Stimulated activated CD8-positive, alpha-beta memory T cell treated with anti-CD3 and anti-CD28 coated beads, Interleukin-4, amount 100 ng/mL, for 1 hour (primary cell): ENCODE measurements around the gene LIX1L.
A peak's percentile ranks its signal among the peaks of the same experiment; 100 is the strongest.

Source experiments
- DNase-seq, 2 donors: peaks; one replicate each; pipeline ENCODE4 v3.0.0-alpha.2; 2020; ENCODE audit warnings: low read depth in 2 of 2, low spot score in 1 of 2

The LIX1L gene

DNA sequence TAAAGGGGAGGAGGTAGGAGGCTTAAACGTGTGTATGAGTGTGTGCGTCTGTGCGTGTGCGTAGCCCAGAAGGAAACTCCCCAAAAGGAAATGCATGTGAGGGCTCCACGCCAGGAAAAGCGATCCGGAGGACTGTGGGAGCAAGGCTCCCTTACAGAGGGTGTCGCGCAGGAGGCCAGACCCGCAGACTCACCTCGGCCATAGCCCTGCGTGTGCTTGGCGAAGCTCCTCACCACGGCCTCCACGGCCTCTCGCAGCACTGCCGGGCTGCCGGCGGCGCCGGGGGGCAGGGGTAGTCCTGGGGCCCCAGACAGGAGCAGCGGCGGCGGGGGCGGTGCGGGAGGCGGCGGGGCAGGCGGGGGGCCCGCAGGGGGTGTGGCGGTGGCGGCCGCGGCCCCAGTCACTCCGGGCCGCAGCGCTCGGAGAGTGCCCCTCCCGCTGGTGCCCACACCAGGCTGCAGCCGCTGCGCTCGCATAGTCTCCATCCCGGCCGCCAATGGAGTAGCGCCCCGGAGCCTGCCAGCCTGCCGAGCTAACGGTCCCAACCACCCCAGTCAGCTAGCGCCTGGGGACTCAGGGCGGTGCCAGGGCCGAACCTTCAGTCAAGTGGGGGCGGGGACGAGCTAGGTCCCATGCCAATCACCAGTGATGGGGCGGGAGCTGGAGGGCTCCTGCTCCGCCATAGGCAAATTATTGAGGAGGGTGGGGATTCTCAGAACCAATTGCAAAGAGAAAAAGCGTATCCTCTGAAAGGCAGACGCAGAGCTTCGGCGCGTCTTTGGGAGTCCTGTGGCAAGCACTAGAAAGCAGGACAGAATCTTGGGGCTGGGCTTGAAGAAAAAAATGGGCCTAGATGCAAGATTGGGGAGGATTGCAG, at the start of gene LIX1L:
TSS of gene LIX1L (minus strand) at position 575 of the 877 bp plus-strand sequence. CDS start at position 485, 90 bp downstream.
- DNase-seq: peak; percentile 90 to 91

DNA sequence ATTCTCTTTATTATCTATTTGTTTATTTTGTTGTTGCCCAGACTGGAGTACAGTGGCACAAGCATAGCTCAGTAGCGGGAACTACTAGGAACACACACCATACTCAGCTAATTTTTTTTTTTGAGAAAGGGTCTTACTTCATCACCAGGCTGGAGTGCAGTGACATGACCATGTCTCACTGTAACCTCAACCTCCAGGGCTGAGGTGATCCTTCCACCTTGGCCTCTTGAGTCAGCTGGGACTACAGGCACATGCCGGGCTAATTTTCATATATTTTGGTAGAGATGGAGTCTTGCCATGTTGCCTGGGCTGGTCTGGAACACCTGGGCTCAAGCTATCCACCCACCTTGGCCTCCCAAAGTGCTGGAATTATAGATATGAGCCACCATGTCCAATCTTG, 43.9 kb upstream of the LIX1L start:
- no peak for DNase-seq

DNA sequence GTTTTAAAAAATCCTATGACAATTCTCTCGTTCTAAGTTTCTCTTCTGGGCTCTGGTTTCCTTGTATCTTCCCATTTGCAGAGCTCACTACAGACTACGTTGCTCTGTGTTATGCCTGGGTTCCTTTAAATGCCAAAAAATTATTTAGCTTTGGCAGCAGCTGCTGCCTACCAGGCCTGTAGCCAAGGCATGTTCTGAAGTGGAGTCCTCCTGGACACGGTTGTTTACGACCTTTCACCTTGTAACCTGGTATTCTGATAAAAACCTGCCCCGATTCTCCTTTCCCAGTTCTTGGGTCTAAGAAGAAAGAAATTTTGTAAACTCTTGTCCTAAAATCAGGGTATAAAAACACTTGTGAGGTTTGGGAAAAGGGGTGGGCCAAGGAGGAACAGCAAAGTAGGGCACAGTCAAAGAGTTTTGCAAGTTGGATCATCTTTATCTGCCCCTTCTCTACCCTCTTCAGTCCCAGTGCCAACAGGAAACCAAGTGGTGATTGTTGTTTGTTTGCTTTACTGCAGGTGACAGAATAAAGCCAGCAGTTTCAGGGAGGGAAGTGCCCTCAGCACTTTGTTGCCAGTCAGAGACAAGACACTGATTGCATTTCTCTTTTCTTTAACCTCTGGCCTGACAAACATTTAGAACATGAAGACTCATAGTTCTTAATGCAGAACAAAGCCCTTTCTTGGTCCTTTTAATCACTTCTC, 41.7 kb upstream of the LIX1L start:
- no peak for DNase-seq

DNA sequence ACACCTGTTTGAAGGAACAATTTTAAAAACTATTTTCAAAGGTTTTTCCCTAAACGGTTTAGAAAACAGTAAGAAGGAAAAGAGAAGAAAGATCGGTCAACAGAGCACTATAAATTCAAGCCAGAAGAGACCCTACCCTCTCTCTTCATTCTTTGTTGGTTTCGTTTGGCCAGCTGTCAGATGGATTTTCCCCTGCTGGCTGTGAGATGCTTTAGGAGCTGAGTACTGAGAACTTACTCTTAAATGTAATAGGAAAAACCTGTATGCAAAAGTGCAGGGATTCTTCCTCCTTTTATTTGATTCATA, 39.9 kb upstream of the LIX1L start:
- DNase-seq: no peak

DNA sequence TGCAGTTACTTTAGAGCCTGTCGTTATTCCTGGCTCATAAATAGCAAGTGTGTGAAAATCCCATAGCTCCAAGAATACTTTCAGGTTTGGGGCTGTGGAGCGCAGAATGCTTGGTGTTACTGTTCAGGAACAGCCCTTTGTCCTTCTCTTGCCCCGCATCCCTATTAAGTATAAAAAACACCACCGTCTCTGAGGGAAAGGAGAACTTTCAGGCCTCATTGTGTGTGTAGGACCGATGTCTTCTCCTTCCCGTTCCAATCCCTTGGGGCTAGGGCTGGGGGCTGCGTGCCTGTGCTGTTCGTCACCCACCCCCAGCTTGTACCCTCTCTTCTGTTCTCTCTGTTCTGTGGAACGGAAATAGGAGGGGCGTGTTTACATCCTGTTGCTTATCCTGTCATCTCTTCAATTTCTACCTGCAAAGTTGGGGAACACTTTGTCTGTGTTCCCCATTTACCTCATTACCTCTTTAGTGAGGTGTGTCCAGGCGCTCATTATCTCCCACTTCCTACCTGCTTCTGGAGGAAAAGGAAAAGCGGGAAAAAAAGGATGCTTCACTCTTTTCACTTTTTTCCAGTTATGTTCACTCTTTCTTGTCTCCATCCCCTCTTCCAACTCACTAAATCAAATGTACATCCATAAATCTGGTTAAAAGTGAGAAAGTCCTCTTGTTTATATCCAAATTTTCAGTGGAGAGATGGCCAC, 39.4 kb upstream of the LIX1L start:
- peak in 1 of 2 donors; percentile 35 for DNase-seq

DNA sequence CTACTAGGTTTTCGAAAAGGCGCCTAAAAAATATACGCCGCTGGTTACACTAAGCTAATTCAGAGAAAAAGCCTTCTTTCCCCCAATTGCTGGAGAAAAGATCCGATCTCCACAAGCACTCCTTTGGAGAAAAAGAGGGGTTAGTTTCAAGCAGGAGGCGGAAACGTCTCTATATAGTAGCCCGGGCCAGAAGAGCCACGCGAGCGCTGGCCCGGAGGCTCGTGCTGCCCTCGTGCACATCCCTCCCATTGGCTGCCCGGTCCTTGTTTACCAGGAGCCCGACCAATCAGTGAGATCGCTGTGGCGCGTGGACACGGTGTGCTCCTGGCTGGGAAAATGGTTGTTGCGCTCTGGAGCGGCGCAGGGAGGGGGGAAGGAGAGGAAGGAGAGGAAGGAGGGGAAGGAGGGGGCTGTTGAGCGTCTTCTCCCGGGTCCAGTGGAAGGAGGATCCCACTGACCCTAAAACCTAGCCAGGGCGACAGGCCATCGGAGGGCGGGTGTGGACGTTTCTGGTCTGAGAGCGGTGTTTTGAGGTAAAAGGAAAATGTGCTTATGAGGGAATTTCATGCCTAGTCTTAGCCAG, 38.7 kb upstream of the LIX1L start, which contains the start of gene TXNIP:
TSS of gene TXNIP (minus strand) at position 147 of the 583 bp plus-strand sequence. CDS start 313 bp downstream, outside the sequence.
- peak; percentile 86 to 87 for DNase-seq

DNA sequence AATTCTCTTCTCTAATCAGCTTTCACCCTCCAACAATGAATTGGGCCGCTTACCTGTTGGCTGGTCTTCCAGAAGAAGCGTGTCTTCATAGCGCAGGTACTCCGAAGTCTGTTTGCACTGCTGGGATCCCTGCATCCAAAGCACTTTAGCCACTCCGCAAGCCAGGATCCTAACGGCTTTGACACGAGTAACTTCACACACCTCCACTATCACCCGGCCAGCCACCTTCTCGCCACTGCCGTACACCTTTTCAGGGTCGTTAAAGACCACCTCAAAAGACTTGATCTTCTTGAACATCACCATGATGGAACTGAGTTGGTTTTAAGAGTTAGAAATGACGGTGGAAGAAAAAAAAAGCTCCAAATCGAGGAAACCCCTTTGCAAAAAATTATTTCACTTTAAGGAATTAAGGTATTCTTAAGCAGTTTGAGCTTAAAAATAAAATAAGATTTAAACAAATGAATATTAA, 38.2 kb upstream of the LIX1L start:
- DNase-seq: no peak

DNA sequence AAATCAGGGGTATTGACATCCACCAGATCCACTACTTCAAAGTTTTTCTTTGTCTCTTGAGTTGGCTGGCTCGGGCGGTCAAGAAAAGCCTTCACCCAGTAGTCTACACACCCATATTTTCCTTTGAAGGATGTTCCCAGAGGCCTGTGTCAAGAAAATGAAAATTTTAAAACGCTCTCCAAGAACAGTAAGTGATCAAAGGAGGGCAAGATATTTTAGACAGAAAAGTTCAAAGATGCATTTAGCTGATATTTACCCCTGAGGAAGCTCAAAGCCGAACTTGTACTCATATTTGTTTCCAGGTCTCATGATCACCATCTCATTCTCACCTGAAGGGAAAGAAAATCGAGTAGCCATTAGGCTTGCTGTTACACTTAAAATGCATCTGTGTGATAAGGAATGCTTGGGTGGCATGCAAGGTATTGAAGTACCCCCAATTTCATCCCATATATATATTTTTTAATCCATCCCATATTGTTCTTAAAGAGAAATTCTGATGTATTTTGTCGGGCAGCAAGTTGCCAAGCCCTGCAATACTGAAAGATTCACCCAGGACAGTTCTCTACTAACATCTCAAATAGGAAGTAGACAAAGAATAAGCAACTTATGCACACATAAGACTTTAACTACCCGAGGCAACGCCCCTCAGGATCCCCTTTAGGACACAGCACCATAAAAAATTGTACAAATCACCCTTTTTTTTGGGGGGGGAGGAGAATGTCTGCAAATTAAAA, 37.5 kb upstream of the LIX1L start:
- no peak for DNase-seq

DNA sequence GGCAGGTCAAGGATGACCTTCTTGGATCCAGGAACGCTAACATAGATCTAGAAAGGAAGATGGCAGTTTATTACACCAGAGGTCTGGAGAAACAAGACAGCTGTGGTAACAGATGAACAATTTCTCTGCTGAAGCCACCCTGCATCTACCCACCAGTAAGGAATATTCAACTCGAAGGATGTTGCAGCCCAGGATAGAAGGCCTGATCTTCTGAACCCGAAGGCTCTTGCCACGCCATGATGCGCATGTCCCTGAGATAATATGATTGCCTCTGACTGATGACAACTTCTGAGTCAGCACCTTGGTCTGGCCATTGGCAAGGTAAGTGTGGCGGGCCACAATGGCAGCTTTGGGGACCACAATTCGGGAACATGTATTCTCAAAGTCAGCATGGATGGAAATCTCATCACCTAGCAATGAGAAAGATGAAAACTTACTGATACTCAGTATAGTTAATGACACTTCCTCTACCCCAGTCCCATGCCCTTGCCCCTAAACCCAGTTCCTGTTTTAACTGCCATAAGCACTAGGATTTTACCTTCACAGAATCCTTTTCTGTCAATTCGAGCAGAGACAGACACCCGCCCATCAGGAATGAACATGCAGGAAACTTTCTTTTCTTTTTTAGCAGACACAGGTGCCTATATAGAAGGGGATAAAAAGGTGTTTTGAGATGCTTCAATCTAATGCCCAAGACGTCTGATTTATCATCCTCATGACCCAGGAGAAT, 36.7 kb upstream of the LIX1L start:
- no peak for DNase-seq

DNA sequence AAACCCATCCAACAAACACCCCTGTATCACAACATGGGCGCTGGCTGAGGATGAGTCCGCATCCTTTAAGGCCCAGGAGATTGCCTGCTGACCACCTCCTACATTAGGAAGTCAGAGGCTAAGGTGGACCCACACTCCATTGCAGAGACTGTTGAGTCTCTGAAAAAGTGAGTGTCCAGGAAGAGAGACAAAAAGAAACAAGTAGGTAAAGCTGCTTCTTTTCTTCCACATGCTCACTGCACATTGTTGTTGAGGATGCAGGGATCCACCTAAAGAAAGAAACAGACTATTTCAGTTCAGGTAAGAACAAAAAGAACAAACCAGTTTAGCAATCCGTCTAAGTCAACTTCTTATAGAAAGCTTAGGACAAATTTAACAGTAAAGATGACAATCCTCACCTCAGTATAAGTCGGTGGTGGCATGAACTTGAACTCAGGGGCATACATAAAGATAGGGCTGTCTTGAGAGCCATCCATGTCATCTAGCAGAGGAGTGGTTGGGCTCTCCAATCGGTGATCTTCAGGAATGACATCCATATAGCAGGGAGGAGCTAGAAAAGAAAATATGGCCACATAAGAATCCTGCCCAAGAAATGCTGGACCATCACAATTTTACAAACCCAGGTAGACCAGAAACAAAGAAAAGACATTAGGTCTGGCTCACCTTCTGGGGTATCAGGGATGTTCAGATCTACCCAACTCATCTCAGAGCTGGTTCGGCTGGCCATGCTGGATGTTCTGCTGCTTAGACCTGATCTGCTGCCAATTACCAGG, 36.0 kb upstream of the LIX1L start:
- no peak for DNase-seq

DNA sequence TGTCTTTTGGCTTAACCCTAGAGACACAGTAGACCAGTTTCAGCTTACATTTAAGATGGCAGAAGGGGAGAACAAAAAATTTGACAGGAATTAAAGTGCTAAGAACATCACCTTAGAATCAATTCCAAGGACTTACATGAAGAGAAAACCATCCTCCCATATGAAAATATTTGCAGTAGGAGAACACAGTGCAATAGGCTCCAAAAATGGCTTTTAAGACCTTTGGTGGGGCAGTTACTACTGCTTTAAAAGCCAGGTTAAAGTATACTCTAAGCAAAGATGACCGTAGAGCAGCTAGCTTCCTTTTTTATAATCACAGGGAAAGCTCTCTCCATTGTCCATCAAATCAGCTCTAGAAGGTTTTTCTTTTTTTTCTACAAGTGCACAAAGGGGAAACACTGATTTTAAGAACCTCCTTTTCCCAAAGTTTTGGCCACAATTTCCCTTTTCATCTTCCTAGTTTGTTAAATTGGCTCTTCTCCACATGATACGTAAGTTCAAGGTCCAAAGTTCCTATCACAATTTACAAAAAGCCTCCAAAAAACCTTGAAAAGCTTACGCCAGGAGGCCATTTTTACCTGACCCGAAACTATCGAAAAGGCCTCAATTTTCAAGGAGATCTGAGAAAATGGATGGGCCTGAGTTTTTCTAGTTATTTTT, 35.3 kb upstream of the LIX1L start:
- no peak for DNase-seq

DNA sequence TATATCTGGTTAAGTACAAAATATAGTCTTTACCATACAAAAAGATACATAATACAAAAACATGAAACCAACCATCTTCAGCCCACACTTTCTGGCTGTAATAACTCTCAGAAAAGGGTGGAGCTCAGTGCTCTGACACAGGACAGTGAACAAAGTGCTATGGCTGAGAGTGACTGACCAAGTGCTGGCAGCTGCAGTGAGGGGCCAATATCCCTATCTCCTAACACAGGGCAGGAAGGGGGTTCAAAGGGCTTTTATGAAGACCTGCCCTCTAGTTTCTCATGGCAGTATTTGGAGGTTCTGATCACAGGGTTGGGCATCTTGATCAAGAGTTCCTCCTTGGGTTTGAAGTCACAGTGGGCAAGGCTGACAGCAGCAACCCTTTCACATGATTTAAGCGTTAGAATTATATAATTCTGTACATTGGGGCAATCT, 34.7 kb upstream of the LIX1L start:
- no peak for DNase-seq

DNA sequence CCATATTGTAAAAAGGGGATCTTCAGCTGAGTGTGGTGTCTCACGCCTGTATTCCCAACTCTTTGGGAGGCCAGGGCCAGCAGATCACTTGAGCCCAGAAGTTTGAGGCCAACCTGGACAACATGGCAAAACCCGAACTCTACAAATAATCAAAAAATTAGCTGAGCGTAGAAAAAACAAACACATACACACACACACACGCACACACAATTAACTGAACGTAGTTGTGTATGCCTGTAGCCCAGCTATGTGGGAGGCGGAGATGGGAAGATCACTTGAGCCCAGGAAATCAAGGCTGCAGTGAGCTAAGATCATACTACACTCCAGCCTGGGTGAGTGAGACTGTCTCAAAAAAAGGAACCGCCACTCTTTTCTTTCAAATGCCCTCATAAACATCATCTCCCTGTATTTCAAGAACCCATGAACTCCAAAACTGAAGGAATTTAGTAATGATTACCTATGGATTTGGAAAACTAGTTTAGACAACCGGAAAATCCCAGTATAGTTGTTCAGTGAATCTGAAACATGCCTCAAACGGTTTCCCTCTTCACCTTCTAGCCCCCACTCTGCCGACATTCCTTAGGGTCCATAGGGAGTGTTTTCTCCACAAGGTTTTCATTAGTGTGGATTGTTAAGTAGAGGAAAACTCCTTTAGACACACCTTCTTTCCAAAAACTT, 34.1 kb upstream of the LIX1L start:
- no peak for DNase-seq

DNA sequence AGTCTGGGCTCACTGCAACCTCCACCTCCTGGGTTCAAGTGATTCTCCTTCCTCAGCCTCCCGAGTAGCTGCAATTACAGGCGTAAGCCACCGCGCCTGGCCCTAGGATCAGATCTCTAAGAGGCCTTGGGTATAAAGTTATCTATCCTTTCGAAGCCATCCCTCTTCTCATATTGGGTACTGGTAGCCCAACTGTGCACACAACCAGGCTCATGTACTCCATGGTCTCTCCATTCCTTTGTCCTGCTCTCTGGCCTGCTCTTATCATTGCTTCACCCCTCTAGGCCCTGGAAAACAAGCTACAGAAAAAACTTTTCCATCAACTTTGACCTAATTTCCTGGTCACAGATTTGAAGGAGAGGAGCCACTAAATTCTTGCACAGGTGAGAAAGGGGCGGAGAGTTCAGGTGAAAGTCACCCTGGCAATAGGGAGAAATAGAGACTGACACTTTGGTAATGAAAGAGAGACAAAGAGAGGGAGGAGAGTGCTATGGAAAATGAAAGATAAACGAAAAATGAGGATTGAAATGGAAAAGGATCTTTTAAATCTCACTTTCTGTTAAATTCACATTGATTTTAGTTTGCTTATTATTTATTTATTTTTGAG, 32.5 kb upstream of the LIX1L start:
- DNase-seq: no peak

DNA sequence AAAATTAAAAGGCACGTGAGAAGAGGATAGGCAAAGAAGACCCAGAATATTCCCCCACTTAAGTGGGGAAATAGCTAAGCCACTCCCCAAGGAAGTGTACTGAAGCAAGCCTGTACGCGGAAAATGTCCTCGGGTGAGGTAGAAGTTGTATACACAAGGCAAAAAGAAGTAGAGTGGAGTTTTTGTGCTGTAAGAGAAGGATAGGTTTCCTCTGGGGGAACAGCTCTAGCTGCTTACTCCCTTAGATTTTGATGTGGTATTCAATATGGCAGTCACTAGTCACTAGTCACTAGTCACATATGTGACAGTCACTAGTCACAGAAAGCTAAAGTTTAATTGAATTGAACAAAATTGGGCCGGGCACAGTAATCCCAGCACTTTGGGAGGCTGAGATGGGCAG, 31.0 kb upstream of the LIX1L start:
- DNase-seq: no peak

DNA sequence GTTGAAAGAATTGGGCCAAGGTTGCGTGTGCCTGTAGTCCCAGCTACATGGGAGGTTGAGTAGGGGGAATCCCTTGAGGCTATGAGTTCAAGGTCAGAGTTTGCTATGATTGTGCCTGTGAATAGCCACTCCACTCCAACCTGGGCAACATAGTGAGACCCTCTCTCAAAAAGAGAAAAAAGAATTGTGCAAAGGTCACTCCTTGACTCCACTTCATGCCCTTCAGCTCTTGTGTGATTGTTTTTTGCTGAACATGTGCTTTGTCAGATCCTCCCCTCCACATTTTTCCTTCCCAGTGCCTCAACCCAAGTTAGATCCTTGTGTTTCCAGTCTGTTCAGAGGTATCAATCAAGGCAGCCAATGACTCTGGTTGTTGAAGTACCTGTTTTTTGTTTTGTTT, 30.1 kb upstream of the LIX1L start:
- DNase-seq: no peak

DNA sequence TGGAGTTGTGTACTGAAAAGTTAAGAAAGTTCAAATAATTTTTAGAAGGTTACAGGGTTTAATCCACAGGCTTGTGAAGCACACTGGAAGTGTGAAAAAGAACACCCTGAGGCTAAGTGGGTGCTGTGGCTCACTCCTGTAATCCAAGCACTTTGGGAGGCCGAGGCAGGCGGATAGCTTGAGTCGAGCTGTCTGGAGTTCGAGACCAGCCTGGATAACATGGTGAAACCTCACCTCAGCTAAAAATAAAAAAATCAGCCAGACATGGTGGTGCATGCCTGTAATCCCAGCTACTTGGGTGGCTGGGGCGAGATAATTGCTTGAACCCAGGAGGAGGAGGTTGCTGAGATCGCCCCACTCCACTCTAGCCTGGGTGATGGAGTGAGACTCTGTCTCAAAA, 28.7 kb upstream of the LIX1L start:
- no peak for DNase-seq
